Liver (tissue), 3 donors: ENCODE results near the gene ANKRD13A.
"Not testable (repeated sequence)": the region's sequence is repeated elsewhere in the genome, so short reads cannot be mapped to it uniquely, and the experiment has no call there.

ENCODE experiments used
- CTCF ChIP-seq: fragments of 150-350 bp; IDR thresholded peaks from 2 replicates; pipeline ENCODE4 v1.5.1; 2017; ENCODE audit warnings: improper control_type of control experiment, low read depth, low read length; ENCODE audit not compliant: missing input control
- REST ChIP-seq: IDR thresholded peaks from 2 replicates; pipeline ENCODE4 v1.6.1; 2016; ENCODE audit warnings: antibody characterized with exemption, mild to moderate bottlenecking
- SP1 ChIP-seq: IDR thresholded peaks from 2 replicates; pipeline ENCODE4 v1.6.1; 2018; ENCODE audit warnings: antibody characterized with exemption, mild to moderate bottlenecking
- TAF1 ChIP-seq: conservative IDR thresholded peaks from 2 replicates; pipeline ENCODE4 v1.6.1; 2016; ENCODE audit warnings: antibody characterized with exemption, mild to moderate bottlenecking
- YY1 ChIP-seq: IDR thresholded peaks from 2 replicates; pipeline ENCODE4 v1.6.1; 2016; ENCODE audit warnings: antibody characterized with exemption, mild to moderate bottlenecking
- ZBTB33 ChIP-seq: IDR thresholded peaks from 2 replicates; pipeline ENCODE4 v1.6.1; 2016; ENCODE audit warnings: antibody characterized with exemption
- donor health status: healthy.
- donor health status: healthy.

- TF ChIP-seq CTCF, YY1, SP1, REST, TAF1, ZBTB33: not testable (repeated sequence)
Observed at GRCh38 chr12:110072636-110073035, 73.4 kb downstream of the ANKRD13A start.
